Brain microvascular endothelial cell (primary cell): ENCODE measurements around the gene SLC25A44.

Experiments used
- DNase-seq: peaks from one replicate; pipeline ENCODE4 v3.0.0-alpha.2; 2020
- H3K27ac ChIP-seq: fragments of 250-450 bp; sonication (Bioruptor Pico); 2 replicates; pipeline ENCODE4 v1.5.1; 2020; ENCODE audit warnings: mild to moderate bottlenecking, moderate library complexity
- H3K27me3 ChIP-seq: fragments of 250-450 bp; sonication (Bioruptor Pico); replicated peaks from 2 replicates; pipeline ENCODE4 v1.5.1; 2020; ENCODE audit warnings: mild to moderate bottlenecking
- H3K36me3 ChIP-seq: fragments of 250-450 bp; sonication (Bioruptor Pico); replicated peaks from 2 replicates; pipeline ENCODE4 v1.5.1; 2020; ENCODE audit warnings: mild to moderate bottlenecking
- H3K4me3 ChIP-seq: 2 replicates; pipeline ENCODE4 v1.5.1; 2011; ENCODE audit warnings: low read depth, mild to moderate bottlenecking, control low read depth, low read length, moderate library complexity
- in situ Hi-C: cut with HindIII; loops from 2 replicates; pipeline ENCODE4 v1.10.0; 2017; ENCODE audit warnings: low sequenced_read_pairs, low pct_ligation_motif_present
- TF ChIP-seq, protein P1 (sequence below): IDR thresholded peaks from 2 replicates; pipeline ENCODE4 v1.5.1; 2011; ENCODE audit warnings: low read depth, mild to moderate bottlenecking, moderate library complexity, low read length, control low read depth, inconsistent platforms; ENCODE audit errors: missing control alignments

Gene SLC25A44

GRCh38 chr1:156148216-156148615 lies 45.7 kb upstream of the SLC25A44 start:
- no peaks in the 10 kb centered on the region for H3K36me3 ChIP-seq
- in situ Hi-C loops, result no loop called here
- no peak overlapping the region for H3K4me3 ChIP-seq
- DNase-seq, result no peak
- H3K27ac ChIP-seq, result no peak overlapping the region
- peaks cover 8% of the 10 kb centered on the region for H3K27me3 ChIP-seq
- TF ChIP-seq, protein P1, sequence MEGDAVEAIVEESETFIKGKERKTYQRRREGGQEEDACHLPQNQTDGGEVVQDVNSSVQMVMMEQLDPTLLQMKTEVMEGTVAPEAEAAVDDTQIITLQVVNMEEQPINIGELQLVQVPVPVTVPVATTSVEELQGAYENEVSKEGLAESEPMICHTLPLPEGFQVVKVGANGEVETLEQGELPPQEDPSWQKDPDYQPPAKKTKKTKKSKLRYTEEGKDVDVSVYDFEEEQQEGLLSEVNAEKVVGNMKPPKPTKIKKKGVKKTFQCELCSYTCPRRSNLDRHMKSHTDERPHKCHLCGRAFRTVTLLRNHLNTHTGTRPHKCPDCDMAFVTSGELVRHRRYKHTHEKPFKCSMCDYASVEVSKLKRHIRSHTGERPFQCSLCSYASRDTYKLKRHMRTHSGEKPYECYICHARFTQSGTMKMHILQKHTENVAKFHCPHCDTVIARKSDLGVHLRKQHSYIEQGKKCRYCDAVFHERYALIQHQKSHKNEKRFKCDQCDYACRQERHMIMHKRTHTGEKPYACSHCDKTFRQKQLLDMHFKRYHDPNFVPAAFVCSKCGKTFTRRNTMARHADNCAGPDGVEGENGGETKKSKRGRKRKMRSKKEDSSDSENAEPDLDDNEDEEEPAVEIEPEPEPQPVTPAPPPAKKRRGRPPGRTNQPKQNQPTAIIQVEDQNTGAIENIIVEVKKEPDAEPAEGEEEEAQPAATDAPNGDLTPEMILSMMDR, result no peak

DNA sequence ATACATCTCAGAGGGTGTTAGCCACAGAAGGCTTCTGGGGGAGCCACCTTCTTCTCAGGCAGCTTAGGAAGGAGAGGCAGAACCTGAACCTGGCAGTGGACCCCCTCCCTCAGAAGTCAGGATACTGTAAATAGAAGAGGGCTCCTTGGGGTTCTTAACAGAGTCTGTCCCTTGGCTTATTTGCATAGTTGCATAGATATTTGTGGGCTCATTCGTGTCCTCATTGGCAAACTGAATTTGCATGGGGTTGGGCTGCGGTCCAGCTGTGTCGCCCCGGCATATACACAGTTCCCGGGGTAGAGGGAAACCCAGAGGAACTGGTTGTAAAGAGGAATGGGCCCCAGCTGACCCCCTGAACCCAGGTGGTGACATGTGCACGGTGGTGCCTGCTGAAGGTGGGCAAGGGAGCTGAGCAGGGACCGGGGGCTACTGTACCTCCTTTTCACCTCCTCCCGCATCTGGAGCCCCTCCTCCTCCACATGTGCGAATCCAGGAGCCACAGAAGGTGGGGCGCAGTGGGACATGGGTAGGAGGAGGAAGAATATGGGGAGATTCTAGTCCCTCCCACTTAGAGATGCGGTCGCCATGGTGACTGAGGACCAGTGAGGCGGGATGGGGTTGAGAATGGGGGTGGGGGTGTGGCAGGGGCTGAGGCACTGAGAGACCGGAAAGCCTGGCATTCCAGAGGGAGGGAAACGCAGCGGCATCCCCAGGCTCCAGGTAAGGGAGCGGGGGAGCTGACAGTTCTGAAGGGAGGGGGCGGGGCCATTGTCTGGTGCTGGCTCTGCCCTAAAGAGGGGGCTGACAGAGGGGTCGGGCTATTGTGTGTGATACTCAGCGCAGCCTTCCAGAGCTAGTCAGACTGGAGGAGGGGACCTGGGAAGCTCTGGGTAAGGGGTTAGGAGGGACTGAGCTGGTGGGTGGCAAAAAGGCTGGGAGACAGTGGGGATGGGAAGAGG lies 44.3 kb upstream of the SLC25A44 start:
- no peak for DNase-seq
- Histone ChIP-seq H3K36me3 (no peaks in the 10 kb centered on the region), H3K27ac (no peak overlapping the region), H3K27me3 (peaks cover 8% of the 10 kb centered on the region), H3K4me3 (no peak overlapping the region)
- TF ChIP-seq, protein P1, result no peak
- in situ Hi-C loops, result no loop called here

- DNase-seq, result no peak
- in situ Hi-C loops, result no loop called here
- Histone ChIP-seq H3K27me3 (peaks cover 8% of the 10 kb centered on the region), H3K36me3 (no peaks in the 10 kb centered on the region), H3K27ac (no peak overlapping the region), H3K4me3 (no peak overlapping the region)
- TF ChIP-seq, protein P1, result no peak
Measured at GRCh38 chr1:156150333-156151011, 43.4 kb upstream of the SLC25A44 start.

DNA sequence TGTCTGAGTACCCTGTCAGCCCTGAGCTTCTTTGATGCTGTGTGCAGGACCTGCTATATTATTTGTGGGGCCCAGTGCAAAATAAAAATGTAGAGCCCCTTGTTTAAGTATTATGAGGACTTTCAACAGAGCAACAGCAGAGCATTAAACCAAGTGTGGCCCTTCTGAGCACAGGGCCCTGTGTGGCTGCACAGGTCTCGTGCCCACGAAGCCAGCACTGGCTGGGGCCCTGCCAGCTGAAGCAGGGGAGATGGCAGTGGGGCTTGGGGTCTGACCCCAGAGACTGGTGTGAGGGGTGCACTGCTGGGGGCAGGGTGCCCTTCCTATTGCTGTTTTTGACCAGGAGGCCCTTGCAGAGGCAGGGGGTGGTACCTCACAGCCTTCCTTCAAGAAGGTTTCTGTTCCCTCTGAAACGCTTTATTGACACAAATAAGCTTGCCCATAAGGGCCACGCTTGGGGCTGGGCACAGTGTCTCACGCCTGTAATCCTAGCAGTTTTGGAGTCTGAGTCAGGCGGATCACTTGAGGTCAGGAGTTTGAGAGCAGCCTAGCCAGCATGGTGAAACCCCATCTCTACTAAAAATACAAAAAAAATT lies 42.7 kb upstream of the SLC25A44 start:
- in situ Hi-C loops, result no loop called here
- no peak overlapping the region for H3K27ac ChIP-seq
- DNase-seq, result peak; percentile 40
- TF ChIP-seq, protein P1, result no peak
- no peaks in the 10 kb centered on the region for H3K36me3 ChIP-seq
- H3K4me3 ChIP-seq, result no peak overlapping the region
- peaks cover 8% of the 10 kb centered on the region for H3K27me3 ChIP-seq

DNA sequence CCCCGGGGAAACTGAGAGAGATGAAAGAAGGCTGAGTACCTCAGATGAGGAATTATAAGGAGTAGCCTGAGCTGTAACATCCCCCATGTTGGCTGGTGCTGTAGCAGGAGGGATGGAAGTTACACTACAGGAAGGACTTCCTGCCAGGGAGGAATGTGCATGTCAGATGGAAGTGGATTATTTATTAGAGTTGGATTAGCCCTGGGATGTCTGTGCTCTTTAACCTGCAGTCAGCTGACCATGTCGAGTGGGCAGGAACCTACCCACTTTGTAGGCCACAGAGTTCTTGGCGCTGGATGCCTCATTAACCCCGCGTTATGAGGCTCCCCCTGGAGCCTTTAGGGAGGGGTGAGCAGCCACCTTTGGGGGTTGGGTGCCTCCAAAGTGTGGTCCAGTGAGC lies 41.3 kb upstream of the SLC25A44 start:
- in situ Hi-C loops, result no loop called here
- Histone ChIP-seq H3K36me3 (no peaks in the 10 kb centered on the region), H3K27ac (no peak overlapping the region), H3K27me3 (peaks cover 8% of the 10 kb centered on the region), H3K4me3 (no peak overlapping the region)
- DNase-seq, result no peak
- TF ChIP-seq, protein P1, result no peak
